K562 (cell line): Measurements from ENCODE around the gene F9. TPM values are rescaled to one million over a fixed set of nuclear protein-coding genes. Genes with fewer than 3 reads are reported as not detected.

Source experiments
- ATAC-seq: fragments of 200-7000 bp; cut with Tn5 transposase; 3 replicates; pipeline ENCODE4 v1.9.1; 2020; ENCODE audit warnings: moderate library complexity
- BruUV-seq: library from RNA; stranded (reverse); fragments of 400-500 nt; replicated peaks from 2 replicates; lab custom pipeline; 2021; lab: Mats Ljungman, UMichigan
- CTCF ChIA-PET: fragments of 300-600 bp; formaldehyde crosslinking; extraction: SDS; loops from one replicate; lab custom pipeline; 2021; ENCODE audit warnings: low intra/inter-chr PET ratio; lab: Yijun Ruan, JAX
- POLR2A ChIA-PET: fragments of 300-600, 350-650 bp; sonication (Branson Sonifier 250); formaldehyde crosslinking; extraction: SDS; loops from one replicate; lab custom pipeline; 2021; ENCODE audit warnings: antibody characterized with exemption, inconsistent platforms; lab: Yijun Ruan, JAX
- DNase-seq, 4 experiments: peaks; one replicate each; pipeline versions ENCODE4 v3.0.0 to v3.0.0-alpha.2; 2011 to 2018; ENCODE audit warnings: low spot score in 3 of 4, mixed read lengths in 3 of 4; ENCODE audit errors: extremely low read depth in 1 of 4
- FAIRE-seq: peaks from 2 replicates; lab custom pipeline; 2011; peaks lifted over from hg19 to GRCh38; lab: Jason Lieb, UNC
- H2AFZ ChIP-seq: 2 replicates; pipeline ENCODE4 v1.6.0; 2011; ENCODE audit warnings: low read depth, low read length, control low read depth, inconsistent platforms
- H3K27ac ChIP-seq: fragments of 200-600 bp; 3 replicates; pipeline ENCODE4 v1.8.0; 2011; ENCODE audit warnings: low read depth, mild to moderate bottlenecking, control low read depth, inconsistent platforms, low read length, moderate library complexity, mixed read lengths; ENCODE audit errors: extremely low read depth
- H3K27me3 ChIP-seq, 2 experiments: fragments of 300-600 bp in 1 of 2; 2 replicates in 1 of 2; 3 replicates in 1 of 2; pipeline versions ENCODE4 v1.6.0 to v1.8.0; 2011; ENCODE audit warnings: inconsistent platforms in 2 of 2, low read length in 2 of 2, mild to moderate bottlenecking in 1 of 2, mixed read lengths in 1 of 2, moderate library complexity in 1 of 2; ENCODE audit not compliant: control insufficient read depth in 2 of 2, insufficient read depth in 2 of 2
- H3K36me3 ChIP-seq: fragments of 300-600 bp; 3 replicates; pipeline ENCODE4 v1.8.0; 2011; ENCODE audit warnings: mild to moderate bottlenecking, low read length, inconsistent platforms; ENCODE audit not compliant: control insufficient read depth, insufficient read depth
- H3K4me1 ChIP-seq, 2 experiments: fragments of 200-600 bp in 1 of 2; replicated peaks in 1 of 2; 2 replicates in 1 of 2; 3 replicates in 1 of 2; pipeline versions ENCODE4 v1.5.1 to v1.8.0; 2011; ENCODE audit warnings: inconsistent platforms in 2 of 2, low read length in 2 of 2, mild to moderate bottlenecking in 1 of 2, mixed read lengths in 1 of 2, moderate library complexity in 1 of 2; ENCODE audit not compliant: control insufficient read depth in 2 of 2, insufficient read depth in 2 of 2
- H3K4me2 ChIP-seq: 2 replicates; pipeline ENCODE4 v1.6.1; 2011; ENCODE audit warnings: low read length, control low read depth, inconsistent platforms, mixed read lengths; ENCODE audit not compliant: insufficient read depth
- H3K4me3 ChIP-seq: fragments of 200-600 bp; sonication (generic), shearing (Covaris generic); 2 replicates; pipeline ENCODE4 v1.5.1; 2016; ENCODE audit warnings: control low read depth, inconsistent platforms
- H3K79me2 ChIP-seq: fragments of 200-600 bp; 3 replicates; pipeline ENCODE4 v1.8.0; 2011; ENCODE audit warnings: low read length, inconsistent platforms; ENCODE audit not compliant: control insufficient read depth, insufficient read depth
- H3K9ac ChIP-seq, 2 experiments: 2 replicates each; pipeline versions ENCODE4 v1.6.0 to v1.6.1; 2011; ENCODE audit warnings: low read depth in 2 of 2, low read length in 2 of 2, control low read depth in 1 of 2, inconsistent platforms in 1 of 2, mild to moderate bottlenecking in 1 of 2, mixed read lengths in 1 of 2; ENCODE audit not compliant: insufficient read depth in 1 of 2
- H3K9me1 ChIP-seq: one replicate; pipeline ENCODE4 v1.6.0; 2011; ENCODE audit warnings: inconsistent platforms, mild to moderate bottlenecking, low read length, moderate library complexity; ENCODE audit not compliant: control insufficient read depth, insufficient read depth
- H3K9me3 ChIP-seq: replicated peaks from 2 replicates; pipeline ENCODE4 v1.5.1; 2011; ENCODE audit warnings: low read depth, low read length, inconsistent platforms; ENCODE audit not compliant: control insufficient read depth, insufficient read depth
- H4K20me1 ChIP-seq: replicated peaks from 2 replicates; pipeline ENCODE4 v1.6.1; 2011; ENCODE audit warnings: low read length, inconsistent platforms, mixed read lengths; ENCODE audit not compliant: control insufficient read depth, insufficient read depth
- ATF3 ChIP-seq, 2 experiments: fragments of 450-650 bp in 1 of 2; sonication (generic) in 1 of 2; formaldehyde crosslinking in 1 of 2; IDR thresholded peaks in 1 of 2; conservative IDR thresholded peaks in 1 of 2; 2 replicates each; pipeline versions ENCODE4 v1.6.1 to v1.8.1; 2016 to 2023; ENCODE audit warnings: mild to moderate bottlenecking in 2 of 2, moderate library complexity in 2 of 2, inconsistent platforms in 1 of 2, missing genetic modification reagents in 1 of 2
- BHLHE40 ChIP-seq: IDR thresholded peaks from 2 replicates; pipeline ENCODE4 v1.6.1; 2011; ENCODE audit warnings: low read length, improper control_type of control experiment
- CEBPB ChIP-seq: fragments of 450-650 bp; IDR thresholded peaks from 2 replicates; pipeline ENCODE4 v1.6.1; 2016; ENCODE audit warnings: missing genetic modification characterization, missing compliant biosample characterization
- ILF3 ChIP-seq: fragments of 450-650 bp; IDR thresholded peaks from 2 replicates; pipeline ENCODE4 v1.6.1; 2018; ENCODE audit warnings: antibody characterized with exemption, mild to moderate bottlenecking, moderate library complexity, borderline replicate concordance
- MTA1 ChIP-seq: fragments of 450-650 bp; IDR thresholded peaks from 2 replicates; pipeline ENCODE4 v1.6.1; 2017; ENCODE audit warnings: borderline replicate concordance
- POLR3A ChIP-seq: IDR thresholded peaks from 2 replicates; pipeline ENCODE4 v1.6.1; 2011; ENCODE audit warnings: borderline replicate concordance, mild to moderate bottlenecking, moderate library complexity; ENCODE audit not compliant: insufficient read length, insufficient read depth; ENCODE audit errors: extremely low read depth
- YBX1 ChIP-seq: fragments of 450-650 bp; IDR thresholded peaks from 2 replicates; pipeline ENCODE4 v1.7.1; 2016; ENCODE audit warnings: mild to moderate bottlenecking
- ZNF766 ChIP-seq: fragments of 200-800 bp; sonication (Bioruptor generic); conservative IDR thresholded peaks from 2 replicates; pipeline ENCODE4 v1.6.1; 2016; ENCODE audit warnings: missing genetic modification characterization, missing compliant biosample characterization
- WGBS: fragments of 100-300 bp; shearing (Covaris generic); methylation state at CpG from one replicate; pipeline ENCODE4 v1.1.6; 2016; ENCODE audit warnings: low coverage, mixed read lengths; ENCODE audit not compliant: insufficient coverage; ENCODE audit errors: missing lambda C conversion rate; 5-methylcytosine and 5-hydroxymethylcytosine counted together
- in situ Hi-C: fragments of 300-500 bp; cut with MboI; formaldehyde crosslinking; loops from 4 replicates; pipeline ENCODE4 v1.15.0; 2018; ENCODE audit warnings: inconsistent platforms, mixed read lengths
- intact Hi-C: fragments of 100-400 bp; cut with micrococcal nuclease; formaldehyde crosslinking; loops from 2 replicates; pipeline ENCODE4 v1.14.2; 2022
- polyA plus RNA-seq, 8 experiments: library from polyadenylated mRNA; depleted of rRNA in 4 of 8; stranded (reverse) in 5 of 8; unstranded in 3 of 8; fragments of >200 nt; fragmentation: Nextera tagmentation in 2 of 8; fragmentation: Illumina TruSeq in 1 of 8; extraction: Ambion mirVana in 2 of 8; extraction: Trizol in 1 of 8; gene quantifications; 2 replicates each; pipeline versions ENCODE4 v1.2.1 to v1.2.3, GENCODE V29; 2011 to 2014; ENCODE audit warnings: inconsistent platforms in 1 of 8, missing spikeins in 1 of 8
- total RNA-seq, 7 experiments: library from RNA; depleted of rRNA in 6 of 7; stranded (reverse); fragments of >200 nt in 6 of 7; fragmentation: Illumina TruSeq in 2 of 7; extraction: Trizol in 2 of 7; gene quantifications; 2 replicates each; pipeline versions ENCODE4 v1.2.1 to v1.2.3, GENCODE V29; 2011 to 2021; ENCODE audit warnings: low replicate concordance in 1 of 7
- TF ChIP-seq, protein P1 (sequence below): fragments of 450-650 bp; IDR thresholded peaks from 2 replicates; pipeline ENCODE4 v1.6.1; 2017; ENCODE audit warnings: mild to moderate bottlenecking, moderate library complexity
- TF ChIP-seq, protein P2 (sequence below): sonication (generic); formaldehyde crosslinking; IDR thresholded peaks from 2 replicates; pipeline ENCODE4 v1.8.1; 2023; ENCODE audit warnings: mild to moderate bottlenecking, missing genetic modification reagents

F9 gene
- total and polyA plus RNA-seq, 9 of the 15 experiments (the other 6 are each of a cell fraction or from before 2014, with no cell fraction given): 0.09 TPM; not detected in 8

DNA sequence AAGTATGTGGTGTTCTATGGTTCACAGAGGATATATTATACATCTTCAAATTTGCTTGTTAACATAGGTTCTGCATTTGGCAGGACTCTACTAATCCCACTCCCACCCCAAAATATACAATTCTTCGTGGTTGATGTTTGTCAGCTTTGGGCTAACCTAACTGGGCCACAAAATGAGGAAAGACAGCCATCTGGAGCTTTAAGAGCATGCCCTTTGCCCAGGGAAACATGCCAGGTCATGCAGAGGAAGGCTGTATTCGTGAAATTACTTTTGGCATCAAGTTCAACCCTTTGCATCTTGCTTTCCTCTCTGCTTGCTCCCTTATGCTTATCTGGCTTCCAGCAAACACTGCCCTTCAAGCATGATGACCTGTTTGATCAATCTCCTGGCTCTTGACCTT is 46.8 kb upstream of the F9 start:
- BruUV-seq: no TSS peak
- H4K20me1 ChIP-seq: no peaks in the 10 kb centered on the region
- H3K79me2 ChIP-seq: no peaks in the 10 kb centered on the region
- no peaks in the 10 kb centered on the region for H3K9me1 ChIP-seq
- H3K4me3 ChIP-seq: no peak overlapping the region
- H3K27ac ChIP-seq: no peak overlapping the region
- TF ChIP-seq ILF3: no peak
- TF ChIP-seq ZNF766 (CRISPR knock-in tag): no peak
- TF ChIP-seq, protein P1, sequence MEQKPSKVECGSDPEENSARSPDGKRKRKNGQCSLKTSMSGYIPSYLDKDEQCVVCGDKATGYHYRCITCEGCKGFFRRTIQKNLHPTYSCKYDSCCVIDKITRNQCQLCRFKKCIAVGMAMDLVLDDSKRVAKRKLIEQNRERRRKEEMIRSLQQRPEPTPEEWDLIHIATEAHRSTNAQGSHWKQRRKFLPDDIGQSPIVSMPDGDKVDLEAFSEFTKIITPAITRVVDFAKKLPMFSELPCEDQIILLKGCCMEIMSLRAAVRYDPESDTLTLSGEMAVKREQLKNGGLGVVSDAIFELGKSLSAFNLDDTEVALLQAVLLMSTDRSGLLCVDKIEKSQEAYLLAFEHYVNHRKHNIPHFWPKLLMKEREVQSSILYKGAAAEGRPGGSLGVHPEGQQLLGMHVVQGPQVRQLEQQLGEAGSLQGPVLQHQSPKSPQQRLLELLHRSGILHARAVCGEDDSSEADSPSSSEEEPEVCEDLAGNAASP: no peak
- no peak for TF ChIP-seq MTA1
- no peak for TF ChIP-seq CEBPB (tag)
- TF ChIP-seq ATF3 (IDR thresholded peaks at IDR 0.05): no peak
- no peak for TF ChIP-seq ATF3 (CRISPR knock-in tag; conservative IDR thresholded peaks at IDR 0.05)
- no peak for TF ChIP-seq YBX1
- TF ChIP-seq, protein P2, sequence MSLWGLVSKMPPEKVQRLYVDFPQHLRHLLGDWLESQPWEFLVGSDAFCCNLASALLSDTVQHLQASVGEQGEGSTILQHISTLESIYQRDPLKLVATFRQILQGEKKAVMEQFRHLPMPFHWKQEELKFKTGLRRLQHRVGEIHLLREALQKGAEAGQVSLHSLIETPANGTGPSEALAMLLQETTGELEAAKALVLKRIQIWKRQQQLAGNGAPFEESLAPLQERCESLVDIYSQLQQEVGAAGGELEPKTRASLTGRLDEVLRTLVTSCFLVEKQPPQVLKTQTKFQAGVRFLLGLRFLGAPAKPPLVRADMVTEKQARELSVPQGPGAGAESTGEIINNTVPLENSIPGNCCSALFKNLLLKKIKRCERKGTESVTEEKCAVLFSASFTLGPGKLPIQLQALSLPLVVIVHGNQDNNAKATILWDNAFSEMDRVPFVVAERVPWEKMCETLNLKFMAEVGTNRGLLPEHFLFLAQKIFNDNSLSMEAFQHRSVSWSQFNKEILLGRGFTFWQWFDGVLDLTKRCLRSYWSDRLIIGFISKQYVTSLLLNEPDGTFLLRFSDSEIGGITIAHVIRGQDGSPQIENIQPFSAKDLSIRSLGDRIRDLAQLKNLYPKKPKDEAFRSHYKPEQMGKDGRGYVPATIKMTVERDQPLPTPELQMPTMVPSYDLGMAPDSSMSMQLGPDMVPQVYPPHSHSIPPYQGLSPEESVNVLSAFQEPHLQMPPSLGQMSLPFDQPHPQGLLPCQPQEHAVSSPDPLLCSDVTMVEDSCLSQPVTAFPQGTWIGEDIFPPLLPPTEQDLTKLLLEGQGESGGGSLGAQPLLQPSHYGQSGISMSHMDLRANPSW (CRISPR knock-in tag): no peak
- TF ChIP-seq POLR3A: no peak
- TF ChIP-seq BHLHE40: no peak
- no peak for ATAC-seq
- FAIRE-seq: no peak
- H3K4me1 ChIP-seq: no peaks in the 10 kb centered on the region
- no peak overlapping the region for H3K9ac ChIP-seq
- WGBS: 0% methylated on average over 2 of the region's 2 CpGs
- H2AFZ ChIP-seq: no peak overlapping the region
- in situ Hi-C loops: no loop called here
- no peaks in the 10 kb centered on the region for H3K36me3 ChIP-seq
- no peak overlapping the region for H3K4me2 ChIP-seq
- CTCF ChIA-PET: no interaction called here
- H3K9me3 ChIP-seq: no peaks in the 10 kb centered on the region
- intact Hi-C loops: no loop called here
- no peaks in the 10 kb centered on the region for H3K27me3 ChIP-seq
- POLR2A ChIA-PET: interaction anchor here (1.0 kb wide), 1 partner anchor 8 kb away, joined by 3 read pairs; no protein-coding TSS in a partner anchor
- no peak for DNase-seq
